ENCODE measurements around the gene SUGCT. TPM values are rescaled to one million over a fixed set of nuclear protein-coding genes. Genes with fewer than 3 reads are reported as not detected.
"Not testable (repeated sequence)": the region's sequence is repeated elsewhere in the genome, so short reads cannot be mapped to it uniquely, and the experiment has no call there.

Gene SUGCT
- total and polyA plus RNA-seq, 8 donors: 0.87 to 8.0 (median 2.9) TPM; not detected in 1

- 93 to 98% (median 95%) methylated on average over 5 of the region's 5 CpGs for WGBS, 5 donors
- Histone ChIP-seq H3K4me3 (no peak overlapping the region), H3K27ac (no peak overlapping the region), H3K4me1 (no peaks in the 10 kb centered on the region), H3K9me3 (no peaks in the 10 kb centered on the region), H3K27me3 (no peaks in the 10 kb centered on the region), H3K36me3 (no peaks in the 10 kb centered on the region)
- no peak for TF ChIP-seq POLR2AphosphoS5 (IDR thresholded peaks at IDR 0.05)
- TF ChIP-seq CTCF (IDR thresholded peaks at IDR 0.05): no peak
- no peak for TF ChIP-seq POLR2A (IDR thresholded peaks at IDR 0.05)
- no peak for TF ChIP-seq EP300 (IDR thresholded peaks at IDR 0.05)
- intact Hi-C loops (cut with DNase I; ENCODE audit: low total_unique reads): no loop called here
- no peak for DNase-seq
These were observed 512.9 kb downstream of the SUGCT start for GRCh38 chr7:40647719-40648118.

GRCh38 chr7:40649247-40649646 is 514.4 kb downstream of the SUGCT start:
- Histone ChIP-seq H3K9me3 (no peaks in the 10 kb centered on the region), H3K36me3 (no peaks in the 10 kb centered on the region), H3K27ac (no peak overlapping the region), H3K27me3 (no peaks in the 10 kb centered on the region), H3K4me1 (no peaks in the 10 kb centered on the region), H3K4me3 (no peak overlapping the region)
- no peak for DNase-seq
- intact Hi-C loops (cut with DNase I; ENCODE audit: low total_unique reads): no loop called here
- TF ChIP-seq EP300 (IDR thresholded peaks at IDR 0.05) (no peak), POLR2AphosphoS5 (IDR thresholded peaks at IDR 0.05) (no peak), CTCF (IDR thresholded peaks at IDR 0.05) (no peak), POLR2A (IDR thresholded peaks at IDR 0.05) (no peak)
- WGBS, 5 donors: 66 to 79% (median 71%) methylated on average over 1 of the region's 1 CpG

DNA sequence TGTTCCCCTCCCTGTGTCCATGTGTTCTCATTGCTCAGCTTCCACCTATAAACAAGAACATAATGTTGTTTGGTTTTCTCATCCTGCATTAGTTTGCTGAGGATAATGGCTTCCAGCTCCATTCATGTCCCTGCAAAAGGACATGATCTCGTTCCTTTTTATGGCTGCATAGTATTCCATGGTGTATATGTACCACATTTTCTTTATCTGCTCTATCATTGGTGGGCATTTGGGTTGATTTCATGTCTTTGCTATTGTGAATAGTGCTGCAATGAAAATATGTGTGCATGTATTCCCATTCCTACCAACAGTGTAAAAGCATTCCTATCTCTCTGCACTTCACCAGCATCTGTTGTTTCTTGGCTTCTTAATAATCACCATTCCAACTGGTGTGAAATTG is 516.1 kb downstream of the SUGCT start:
- H3K4me1 ChIP-seq; H3K9me3 ChIP-seq; H3K36me3 ChIP-seq; intact Hi-C loops (cut with DNase I; ENCODE audit: low total_unique reads); H3K4me3 ChIP-seq; H3K27me3 ChIP-seq; DNase-seq; H3K27ac ChIP-seq: not testable (repeated sequence)
- 74 to 90% (median 83%) methylated on average over 1 of the region's 1 CpG for WGBS, 5 donors

DNA sequence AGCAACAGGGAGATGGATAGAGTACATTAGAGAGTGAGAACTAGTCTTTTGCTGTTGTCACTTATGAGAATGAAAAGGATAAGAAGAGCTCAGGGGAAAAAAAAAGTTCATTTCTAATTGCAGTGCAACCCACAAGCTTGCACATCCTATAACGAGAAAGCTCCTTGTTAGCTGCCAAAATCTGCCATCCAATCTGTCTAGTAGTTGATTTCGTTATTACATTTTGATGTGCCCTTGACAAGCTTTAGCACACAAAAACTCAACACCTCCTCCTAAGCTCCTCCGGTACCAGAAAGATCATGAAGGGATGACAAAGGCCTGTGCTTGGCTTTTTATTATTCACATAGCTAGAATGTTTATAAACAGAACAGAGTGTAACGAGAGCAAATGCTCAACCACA is 519.4 kb downstream of the SUGCT start:
- Histone ChIP-seq H3K27ac (no peak overlapping the region), H3K4me3 (no peak overlapping the region), H3K4me1 (no peaks in the 10 kb centered on the region), H3K27me3 (no peaks in the 10 kb centered on the region), H3K9me3 (no peaks in the 10 kb centered on the region), H3K36me3 (no peaks in the 10 kb centered on the region)
- TF ChIP-seq CTCF (IDR thresholded peaks at IDR 0.05) (no peak), EP300 (IDR thresholded peaks at IDR 0.05) (no peak), POLR2AphosphoS5 (IDR thresholded peaks at IDR 0.05) (no peak), POLR2A (IDR thresholded peaks at IDR 0.05) (no peak)
- 77 to 89% (median 84%) methylated on average over 4 of the region's 4 CpGs for WGBS, 5 donors
- intact Hi-C loops (cut with DNase I; ENCODE audit: low total_unique reads): no loop called here
- DNase-seq: no peak

DNA sequence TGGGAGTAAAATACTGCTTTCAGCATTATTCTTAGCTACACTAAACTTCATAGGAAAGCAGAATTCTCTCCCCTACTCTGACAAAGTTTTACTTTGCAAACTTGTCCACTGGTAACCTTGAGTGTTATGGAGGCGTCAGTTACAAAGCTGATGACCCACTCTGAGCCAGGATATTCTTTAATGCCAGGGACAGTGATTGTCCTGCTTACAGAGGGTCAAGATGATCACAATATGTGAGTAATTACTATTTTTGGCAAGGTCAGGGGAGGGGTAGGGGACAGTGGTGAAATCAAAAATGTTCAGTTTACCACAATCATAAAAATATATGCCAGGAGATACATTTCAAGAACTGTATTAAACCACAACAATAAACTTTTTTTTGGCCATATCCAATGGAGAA is 520.6 kb downstream of the SUGCT start:
- no peak overlapping the region for H3K27ac ChIP-seq
- no peaks in the 10 kb centered on the region for H3K4me1 ChIP-seq
- no peaks in the 10 kb centered on the region for H3K36me3 ChIP-seq
- H3K9me3 ChIP-seq: no peaks in the 10 kb centered on the region
- intact Hi-C loops (cut with DNase I; ENCODE audit: low total_unique reads): no loop called here
- TF ChIP-seq CTCF (IDR thresholded peaks at IDR 0.05) (no peak), POLR2AphosphoS5 (IDR thresholded peaks at IDR 0.05) (no peak), POLR2A (IDR thresholded peaks at IDR 0.05) (no peak), EP300 (IDR thresholded peaks at IDR 0.05) (no peak)
- H3K4me3 ChIP-seq: no peak overlapping the region
- H3K27me3 ChIP-seq: no peaks in the 10 kb centered on the region
- 86 to 100% (median 93%) methylated on average over 1 of the region's 1 CpG for WGBS, 5 donors
- no peak for DNase-seq

All from stomach (tissue), 9 donors.